Uterus (tissue), 4 donors: ENCODE data around the gene AKR1E2. TPM values are rescaled to one million over a fixed set of nuclear protein-coding genes. Genes with fewer than 3 reads are reported as not detected.

ENCODE experiments used
- DNase-seq, 2 donors: peaks; one replicate each; pipeline ENCODE4 v3.0.0-alpha.2; 2019 to 2020
- H3K27ac ChIP-seq, 2 donors: fragments of 200-600 bp; sonication (generic); 1 replicate in 1 of 2; 2 replicates in 1 of 2; pipeline ENCODE4 v1.5.1; 2016 to 2018
- H3K27me3 ChIP-seq, 2 donors: fragments of 200-600 bp; sonication (generic); one replicate each; pipeline ENCODE4 v1.5.1; 2018 to 2019; ENCODE audit warnings: control low read depth in 1 of 2
- H3K36me3 ChIP-seq, 2 donors: fragments of 200-600 bp; sonication (generic); one replicate each; pipeline ENCODE4 v1.5.1; 2019; ENCODE audit warnings: control low read depth in 1 of 2
- H3K4me1 ChIP-seq, 2 donors: fragments of 200-600 bp; sonication (generic); one replicate each; pipeline ENCODE4 v1.5.1; 2018 to 2019; ENCODE audit warnings: control low read depth in 1 of 2
- H3K4me3 ChIP-seq, 2 donors: fragments of 200-600 bp; sonication (generic); 1 replicate in 1 of 2; 2 replicates in 1 of 2; pipeline ENCODE4 v1.5.1; 2018 to 2019; ENCODE audit warnings: mild to moderate bottlenecking in 1 of 2
- H3K9me3 ChIP-seq, 2 donors: fragments of 200-600 bp; sonication (generic); one replicate each; pipeline ENCODE4 v1.5.1; 2019; ENCODE audit warnings: control low read depth in 1 of 2
- CTCF ChIP-seq, 4 experiments: fragments of 200-600 bp in 2 of 4; fragments of 450-650 bp in 2 of 4; sonication (generic) in 2 of 4; IDR thresholded peaks; one replicate each; pipeline ENCODE4 v1.5.1; 2016 to 2019; ENCODE audit warnings: antibody characterized with exemption in 4 of 4, mild to moderate bottlenecking in 2 of 4, moderate library complexity in 1 of 4
- POLR2A ChIP-seq, 2 donors: fragments of 450-650 bp; IDR thresholded peaks; one replicate each; pipeline ENCODE4 v1.6.1; 2016; ENCODE audit warnings: antibody characterized with exemption in 2 of 2, mild to moderate bottlenecking in 1 of 2, moderate library complexity in 1 of 2
- intact Hi-C: fragments of 100-400 bp; cut with DNase I; formaldehyde crosslinking; loops from one replicate; pipeline ENCODE4 v1.15.1; 2023; ENCODE audit warnings: low total_unique reads
- total RNA-seq, 4 donors: library from RNA; depleted of rRNA in 3 of 4; stranded (reverse); fragments of >200 nt in 3 of 4; gene quantifications; one replicate each; pipeline versions ENCODE4 v1.1.0 to v1.2.4, GENCODE V29; 2014 to 2023
- donor health status: DM: yes; HTN: yes; CAD: no.

Gene AKR1E2
- total RNA-seq, 4 donors from 2014 or later: 1.8 to 31.3 (median 16.1) TPM

DNA sequence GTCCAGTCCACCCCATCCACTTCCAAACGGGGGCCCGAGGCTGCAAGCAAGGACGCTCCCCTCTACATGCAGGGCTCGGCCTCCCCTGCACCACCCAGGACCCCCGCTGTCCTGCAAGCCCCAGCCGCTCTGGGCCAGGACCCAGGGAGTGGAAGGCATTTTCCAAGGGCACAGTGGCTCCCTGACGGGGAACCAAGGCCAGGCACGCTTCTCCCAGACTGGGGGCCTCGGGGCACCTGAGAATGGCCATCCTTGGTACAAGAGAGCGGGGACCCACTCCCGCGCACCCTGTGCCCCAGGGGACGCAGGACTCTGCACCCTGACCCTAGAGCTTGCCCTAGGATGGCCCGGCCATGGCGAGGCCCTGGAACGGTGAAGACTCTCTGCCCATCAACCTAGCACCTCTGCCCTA lies 545 bp upstream of the AKR1E2 start:
- no peak for DNase-seq
- H3K36me3 ChIP-seq: no peaks in the 10 kb centered on the region
- no peaks in the 10 kb centered on the region for H3K27me3 ChIP-seq
- intact Hi-C loops: no loop called here
- peak overlapping the region; percentile 88 to 94 for H3K27ac ChIP-seq
- TF ChIP-seq CTCF (IDR thresholded peaks at IDR 0.05) (no peak), POLR2A (IDR thresholded peaks at IDR 0.05) (no peak)
- no peaks in the 10 kb centered on the region for H3K9me3 ChIP-seq
- H3K4me3 ChIP-seq: peak overlapping the region in 1 of 2 donors; percentile 26
- H3K4me1 ChIP-seq: no peaks in the 10 kb centered on the region

- no peak for DNase-seq
- TF ChIP-seq CTCF (IDR thresholded peaks at IDR 0.05): no peak
- no peak for TF ChIP-seq POLR2A (IDR thresholded peaks at IDR 0.05)
- Histone ChIP-seq H3K4me3 (peak overlapping the region; percentile 26 to 58), H3K9me3 (no peaks in the 10 kb centered on the region), H3K27me3 (no peaks in the 10 kb centered on the region), H3K36me3 (no peaks in the 10 kb centered on the region), H3K4me1 (no peaks in the 10 kb centered on the region), H3K27ac (peak overlapping the region; percentile 88 to 94)
- intact Hi-C loops: no loop called here
Observed at GRCh38 chr10:4826792-4827324, 851 bp downstream of the AKR1E2 start.

DNA sequence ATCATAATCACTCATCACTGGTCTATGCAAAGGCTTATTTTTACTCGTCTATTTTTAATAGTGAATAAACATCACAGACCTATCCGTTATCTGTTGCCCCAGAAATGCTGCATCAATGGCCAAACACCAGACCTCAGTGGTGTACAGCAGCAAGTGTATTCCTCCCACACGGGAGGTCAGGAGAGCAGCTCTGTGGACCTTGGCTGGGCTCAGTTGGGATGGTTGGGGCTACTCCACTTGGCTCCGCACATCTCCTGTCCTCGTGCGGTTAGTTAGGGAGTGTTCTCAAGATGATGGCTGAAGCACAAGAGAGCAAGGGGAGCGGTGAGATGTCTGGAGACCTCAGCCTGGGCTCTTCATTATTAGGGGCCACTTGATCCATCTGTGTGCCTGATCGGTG lies 2.0 kb downstream of the AKR1E2 start:
- H3K4me3 ChIP-seq: no peak overlapping the region
- no peak overlapping the region for H3K27ac ChIP-seq
- DNase-seq: no peak
- intact Hi-C loops: no loop called here
- H3K27me3 ChIP-seq: no peaks in the 10 kb centered on the region
- no peaks in the 10 kb centered on the region for H3K9me3 ChIP-seq
- TF ChIP-seq CTCF (IDR thresholded peaks at IDR 0.05) (no peak), POLR2A (IDR thresholded peaks at IDR 0.05) (no peak)
- H3K4me1 ChIP-seq: no peaks in the 10 kb centered on the region
- H3K36me3 ChIP-seq: no peaks in the 10 kb centered on the region

DNA sequence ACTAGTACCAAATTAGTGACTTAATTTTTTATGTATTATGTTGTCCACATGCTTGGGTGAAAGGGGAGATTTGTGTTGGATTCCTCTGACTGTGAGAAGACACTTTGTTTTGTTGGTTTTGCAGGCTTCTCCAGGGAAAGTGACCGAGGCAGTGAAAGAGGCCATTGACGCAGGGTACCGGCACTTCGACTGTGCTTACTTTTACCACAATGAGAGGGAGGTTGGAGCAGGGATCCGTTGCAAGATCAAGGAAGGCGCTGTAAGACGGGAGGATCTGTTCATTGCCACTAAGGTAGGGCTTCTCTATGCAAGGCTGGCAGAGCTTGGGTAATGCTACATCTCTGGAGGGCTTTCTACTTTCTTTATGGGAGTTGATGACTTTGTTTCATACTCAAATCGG lies 4.5 kb downstream of the AKR1E2 start:
- DNase-seq: no peak

GRCh38 chr10:4831091-4831490 lies 5.1 kb downstream of the AKR1E2 start:
- DNase-seq: no peak
- Histone ChIP-seq H3K4me1 (no peaks in the 10 kb centered on the region), H3K27me3 (no peaks in the 10 kb centered on the region), H3K4me3 (no peak overlapping the region), H3K27ac (no peak overlapping the region), H3K9me3 (no peaks in the 10 kb centered on the region), H3K36me3 (no peaks in the 10 kb centered on the region)
- intact Hi-C loops: no loop called here
- TF ChIP-seq CTCF (IDR thresholded peaks at IDR 0.05) (no peak), POLR2A (IDR thresholded peaks at IDR 0.05) (no peak)

More for the DNA sequence above, 4.5 kb downstream of the AKR1E2 start:
- H3K27me3 ChIP-seq: no peaks in the 10 kb centered on the region
- no peak overlapping the region for H3K4me3 ChIP-seq
- TF ChIP-seq POLR2A (IDR thresholded peaks at IDR 0.05) (no peak), CTCF (IDR thresholded peaks at IDR 0.05) (no peak)
- H3K27ac ChIP-seq: no peak overlapping the region
- H3K4me1 ChIP-seq: no peaks in the 10 kb centered on the region
- H3K9me3 ChIP-seq: no peaks in the 10 kb centered on the region
- intact Hi-C loops: no loop called here
- H3K36me3 ChIP-seq: no peaks in the 10 kb centered on the region
